Left ventricle myocardium inferior (tissue), 1 donor: Measurements from ENCODE around the gene DNAAF1. TPM values are rescaled to one million over a fixed set of nuclear protein-coding genes. Genes with fewer than 3 reads are reported as not detected.

Source experiments
- DNase-seq: peaks from one replicate; pipeline ENCODE4 v3.0.0-alpha.2; 2020
- H3K27ac ChIP-seq: fragments of 200-600 bp; replicated peaks from 2 replicates; pipeline ENCODE4 v1.8.0; 2021
- H3K27me3 ChIP-seq: fragments of 200-600 bp; 2 replicates; pipeline ENCODE4 v1.8.0; 2021; ENCODE audit warnings: low read depth
- H3K36me3 ChIP-seq: fragments of 200-600 bp; 2 replicates; pipeline ENCODE4 v1.8.0; 2021
- H3K4me1 ChIP-seq: fragments of 200-600 bp; 2 replicates; pipeline ENCODE4 v1.8.0; 2021
- H3K4me3 ChIP-seq: fragments of 200-600 bp; 2 replicates; pipeline ENCODE4 v1.8.0; 2021; ENCODE audit warnings: mild to moderate bottlenecking, moderate library complexity
- H3K9me3 ChIP-seq: fragments of 200-600 bp; replicated peaks from 2 replicates; pipeline ENCODE4 v1.8.0; 2021
- CTCF ChIP-seq: fragments of 200-600 bp; IDR thresholded peaks from 2 replicates; pipeline ENCODE4 v1.8.0; 2021; ENCODE audit warnings: antibody characterized with exemption, mild to moderate bottlenecking, borderline replicate concordance
- intact Hi-C: fragments of 100-400 bp; cut with micrococcal nuclease; formaldehyde crosslinking; loops from one replicate; pipeline ENCODE4 v1.11.0; 2022
- total RNA-seq: library from RNA; stranded (reverse); fragmentation: NEBNext Ultra II Directional; extraction: Animal tissue kit (Norgen Biotek cat#: 25700); gene quantifications from one replicate; pipeline ENCODE4 v1.2.1, GENCODE V29; 2021
- donor health status: DM: no; HTN: yes; CAD: no; lungs with severe emphysema.

Gene DNAAF1
- total RNA-seq, 1 donor from 2014 or later = 0.14 TPM

- peaks cover 36% of the 10 kb centered on the region for H3K36me3 ChIP-seq
- intact Hi-C loops = no loop called here
Observed at GRCh38 chr16:84104231-84104630, 40.9 kb upstream of the DNAAF1 start.

GRCh38 chr16:84105301-84105815, 39.8 kb upstream of the DNAAF1 start:
- Histone ChIP-seq H3K27ac (peak overlapping the region; percentile 88), H3K27me3 (no peaks in the 10 kb centered on the region), H3K9me3 (no peaks in the 10 kb centered on the region), H3K36me3 (peaks cover 25% of the 10 kb centered on the region), H3K4me1 (peaks cover 88% of the 10 kb centered on the region), H3K4me3 (no peak overlapping the region)
- intact Hi-C loops = no loop called here
- TF ChIP-seq CTCF = no peak
- no peak for DNase-seq

More at GRCh38 chr16:84104231-84104630, 40.9 kb upstream of the DNAAF1 start:
- Histone ChIP-seq H3K4me3 (no peak overlapping the region), H3K9me3 (no peaks in the 10 kb centered on the region), H3K27me3 (no peaks in the 10 kb centered on the region), H3K27ac (peak overlapping the region; percentile 32), H3K4me1 (peaks cover 80% of the 10 kb centered on the region)
- no peak for TF ChIP-seq CTCF
- no peak for DNase-seq

- DNase-seq = no peak
- Histone ChIP-seq H3K4me1 (peaks cover 88% of the 10 kb centered on the region), H3K36me3 (peaks cover 18% of the 10 kb centered on the region), H3K27me3 (no peaks in the 10 kb centered on the region), H3K9me3 (no peaks in the 10 kb centered on the region), H3K4me3 (no peak overlapping the region), H3K27ac (peak overlapping the region; percentile 88)
- intact Hi-C loops = no loop called here
- no peak for TF ChIP-seq CTCF
Observed at GRCh38 chr16:84105948-84106740, 39.0 kb upstream of the DNAAF1 start.

GRCh38 chr16:84107921-84108320, 37.2 kb upstream of the DNAAF1 start:
- intact Hi-C loops = no loop called here
- peaks cover 10% of the 10 kb centered on the region for H3K36me3 ChIP-seq
- H3K4me1 ChIP-seq = peaks cover 87% of the 10 kb centered on the region
- no peak for DNase-seq
- H3K4me3 ChIP-seq = no peak overlapping the region
- no peaks in the 10 kb centered on the region for H3K27me3 ChIP-seq
- H3K27ac ChIP-seq = peak overlapping the region; percentile 88
- no peak for TF ChIP-seq CTCF
- no peaks in the 10 kb centered on the region for H3K9me3 ChIP-seq

GRCh38 chr16:84109598-84110335, 35.3 kb upstream of the DNAAF1 start:
- Histone ChIP-seq H3K36me3 (peaks cover 10% of the 10 kb centered on the region), H3K27ac (peak overlapping the region; percentile 88), H3K4me1 (peaks cover 86% of the 10 kb centered on the region), H3K4me3 (no peak overlapping the region), H3K9me3 (no peaks in the 10 kb centered on the region), H3K27me3 (no peaks in the 10 kb centered on the region)
- no peak for TF ChIP-seq CTCF
- intact Hi-C loops = no loop called here
- DNase-seq = no peak
